Left lung (tissue), 10 donors: ENCODE results near the gene MYO7A. TPM values are rescaled to one million over a fixed set of nuclear protein-coding genes. Genes with fewer than 3 reads are reported as not detected.

Experiments
- ATAC-seq: fragments of 200-7000 bp; cut with Tn5 transposase; one replicate; pipeline ENCODE4 v1.9.1; 2020; ENCODE audit warnings: moderate library complexity
- DNase-seq, 4 donors: peaks; one replicate each; pipeline ENCODE4 v3.0.0-alpha.2; 2013 to 2020
- H3K27ac ChIP-seq, 2 donors: fragments of 200-600 bp; sonication (generic) in 1 of 2; one replicate each; pipeline versions ENCODE4 v1.5.0 to v1.8.0; 2020 to 2021
- H3K27me3 ChIP-seq, 2 donors: fragments of 200-600 bp; sonication (generic) in 1 of 2; one replicate each; pipeline versions ENCODE4 v1.5.0 to v1.8.0; 2020 to 2021
- H3K36me3 ChIP-seq, 2 donors: fragments of 200-600 bp; sonication (generic) in 1 of 2; one replicate each; pipeline versions ENCODE4 v1.5.0 to v1.8.0; 2020 to 2021
- H3K4me1 ChIP-seq, 2 donors: fragments of 200-600 bp; one replicate each; pipeline ENCODE4 v1.8.0; 2021
- H3K4me3 ChIP-seq, 2 donors: fragments of 200-600 bp; sonication (generic) in 1 of 2; one replicate each; pipeline versions ENCODE4 v1.5.0 to v1.8.0; 2020 to 2021; ENCODE audit warnings: mild to moderate bottlenecking in 1 of 2
- H3K9me3 ChIP-seq, 2 donors: fragments of 200-600 bp; sonication (generic) in 1 of 2; one replicate each; pipeline versions ENCODE4 v1.5.0 to v1.8.0; 2020 to 2021
- CTCF ChIP-seq, 2 donors: fragments of 200-600 bp; sonication (generic) in 1 of 2; IDR thresholded peaks; one replicate each; pipeline versions ENCODE4 v1.5.0 to v1.8.0; 2021; ENCODE audit warnings: antibody characterized with exemption in 2 of 2
- intact Hi-C, 2 donors: fragments of 100-400 bp; cut with DNase I; formaldehyde crosslinking; loops; one replicate each; pipeline versions ENCODE4 v1.11.2 to v1.14.2; 2022
- polyA plus RNA-seq, 6 donors: library from polyadenylated mRNA; unstranded; fragments of 120-200 nt; gene quantifications; one replicate each; pipeline ENCODE4 v1.2.1, GENCODE V29; 2013; ENCODE audit not compliant: insufficient read length in 6 of 6
- total RNA-seq, 2 donors: library from RNA; stranded (reverse); fragmentation: NEBNext Ultra II Directional; extraction: Animal tissue kit (Norgen Biotek cat#: 25700); gene quantifications; one replicate each; pipeline ENCODE4 v1.2.1, GENCODE V29; 2021
- donor health status: DM: no; HTN: yes; CAD: no.
- donor health status: DM: no; HTN: no; CAD: no.

Gene MYO7A
- total and polyA plus RNA-seq, 8 donors = 4.8 to 13.5 (median 5.8) TPM

- Histone ChIP-seq H3K4me3 (no peak overlapping the region), H3K27ac (no peak overlapping the region), H3K9me3 (no peaks in the 10 kb centered on the region), H3K27me3 (peaks cover 0 to 17% of the 10 kb centered on the region in 2 donors), H3K36me3 (no peaks in the 10 kb centered on the region), H3K4me1 (no peaks in the 10 kb centered on the region)
- ATAC-seq = no peak
- intact Hi-C loops = no loop called here
- TF ChIP-seq CTCF (IDR thresholded peaks at IDR 0.05) = no peak
- DNase-seq = peak in 1 of 4 donors; percentile 47
Measured at GRCh38 chr11:77148963-77149715, 21.1 kb downstream of the MYO7A start.

- DNase-seq (peak in 1 of 4 donors; percentile 69), ATAC-seq (no peak)
- intact Hi-C loops = no loop called here
- no peaks in the 10 kb centered on the region for H3K9me3 ChIP-seq
- no peaks in the 10 kb centered on the region for H3K36me3 ChIP-seq
- no peak for TF ChIP-seq CTCF (IDR thresholded peaks at IDR 0.05)
- no peak overlapping the region for H3K27ac ChIP-seq
- H3K4me3 ChIP-seq = no peak overlapping the region
- no peaks in the 10 kb centered on the region for H3K4me1 ChIP-seq
- peaks cover 0 to 17% of the 10 kb centered on the region in 2 donors for H3K27me3 ChIP-seq
Measured at GRCh38 chr11:77149716-77150392, 21.8 kb downstream of the MYO7A start.

GRCh38 chr11:77150836-77151235 lies 22.8 kb downstream of the MYO7A start:
- H3K27me3 ChIP-seq = peaks cover 0 to 17% of the 10 kb centered on the region in 2 donors

GRCh38 chr11:77151804-77152509 lies 23.9 kb downstream of the MYO7A start:
- no peaks in the 10 kb centered on the region for H3K4me1 ChIP-seq
- intact Hi-C loops = no loop called here
- H3K36me3 ChIP-seq = no peaks in the 10 kb centered on the region
- H3K4me3 ChIP-seq = no peak overlapping the region
- DNase-seq (peak in 1 of 4 donors; percentile 34), ATAC-seq (no peak)
- no peak for TF ChIP-seq CTCF (IDR thresholded peaks at IDR 0.05)
- no peak overlapping the region for H3K27ac ChIP-seq
- H3K27me3 ChIP-seq = peaks cover 0 to 14% of the 10 kb centered on the region in 2 donors
- H3K9me3 ChIP-seq = no peaks in the 10 kb centered on the region

More at GRCh38 chr11:77150836-77151235, 22.8 kb downstream of the MYO7A start:
- ATAC-seq (no peak), DNase-seq (peak in 1 of 4 donors; percentile 59)
- H3K9me3 ChIP-seq = no peaks in the 10 kb centered on the region
- H3K27ac ChIP-seq = no peak overlapping the region
- no peaks in the 10 kb centered on the region for H3K4me1 ChIP-seq
- no peak for TF ChIP-seq CTCF (IDR thresholded peaks at IDR 0.05)
- H3K36me3 ChIP-seq = no peaks in the 10 kb centered on the region
- intact Hi-C loops = no loop called here
- H3K4me3 ChIP-seq = no peak overlapping the region

- no peak for TF ChIP-seq CTCF (IDR thresholded peaks at IDR 0.05)
- Histone ChIP-seq H3K36me3 (no peaks in the 10 kb centered on the region), H3K9me3 (no peaks in the 10 kb centered on the region), H3K4me3 (no peak overlapping the region), H3K27ac (no peak overlapping the region), H3K27me3 (peaks cover 0 to 5% of the 10 kb centered on the region in 2 donors), H3K4me1 (no peaks in the 10 kb centered on the region)
- ATAC-seq (no peak), DNase-seq (peak in 1 of 4 donors; percentile 37)
- intact Hi-C loops = no loop called here
Measured at GRCh38 chr11:77152846-77153245, 24.8 kb downstream of the MYO7A start.
